GM23338 (cell line): ENCODE data around the gene SORL1. TPM values are rescaled to one million over a fixed set of nuclear protein-coding genes. Genes with fewer than 3 reads are reported as not detected.

Experiments
- CREB1 ChIP-seq: fragments of 250-450 bp; sonication (Bioruptor Pico); IDR thresholded peaks from 2 replicates; pipeline ENCODE4 v1.5.0; 2020; ENCODE audit warnings: low read depth, mild to moderate bottlenecking, moderate library complexity
- EZH2 ChIP-seq: fragments of 200-600 bp; sonication (generic); IDR thresholded peaks from one replicate; pipeline ENCODE4 v1.8.0; 2017; ENCODE audit warnings: antibody characterized with exemption, mild to moderate bottlenecking, low read depth; ENCODE audit not compliant: unreplicated experiment
- JUNB ChIP-seq: IDR thresholded peaks from one replicate; pipeline ENCODE4 v1.6.1; 2016; ENCODE audit warnings: antibody characterized with exemption; ENCODE audit not compliant: unreplicated experiment
- NANOG ChIP-seq: IDR thresholded peaks from 2 replicates; pipeline ENCODE4 v1.6.1; 2016; ENCODE audit warnings: antibody characterized with exemption, borderline replicate concordance
- POLR2AphosphoS5 ChIP-seq: IDR thresholded peaks from 2 replicates; pipeline ENCODE4 v1.6.1; 2016; ENCODE audit warnings: antibody characterized with exemption, low read depth
- STAT1 ChIP-seq: IDR thresholded peaks from one replicate; pipeline ENCODE4 v1.6.1; 2016; ENCODE audit warnings: antibody characterized with exemption; ENCODE audit not compliant: unreplicated experiment
- ZNF114 ChIP-seq: fragments of 250-450 bp; sonication (Bioruptor Pico); IDR thresholded peaks from 2 replicates; pipeline ENCODE4 v1.5.0; 2020; ENCODE audit warnings: mild to moderate bottlenecking, moderate library complexity
- ZNF331 ChIP-seq: fragments of 250-450 bp; sonication (Bioruptor Pico); IDR thresholded peaks from 2 replicates; pipeline ENCODE4 v1.5.0; 2020; ENCODE audit warnings: low read depth, mild to moderate bottlenecking, moderate library complexity
- polyA plus RNA-seq: library from polyadenylated mRNA; unstranded; fragments of >200 nt; fragmentation: Nextera tagmentation; extraction: Ambion mirVana; gene quantifications from 2 replicates; pipeline ENCODE4 v1.2.1, GENCODE V29; 2016
- total RNA-seq: library from RNA; depleted of rRNA; stranded (reverse); fragments of >200 nt; shearing (Covaris generic); gene quantifications from 2 replicates; pipeline ENCODE4 v1.2.3, GENCODE V29; 2014; rRNA removed
- TF ChIP-seq, protein P1 (sequence below): fragments of 250-450 bp; sonication (Bioruptor Pico); IDR thresholded peaks from 2 replicates; pipeline ENCODE4 v1.5.0; 2020; ENCODE audit warnings: mild to moderate bottlenecking, moderate library complexity
- TF ChIP-seq, protein P2 (sequence below): IDR thresholded peaks from one replicate; pipeline ENCODE4 v1.6.1; 2018; ENCODE audit warnings: antibody characterized with exemption; ENCODE audit not compliant: unreplicated experiment
- TF ChIP-seq, protein P3 (sequence below): IDR thresholded peaks from 2 replicates; pipeline ENCODE4 v1.6.1; 2016; ENCODE audit warnings: antibody characterized with exemption

SORL1 gene
- total and polyA plus RNA-seq, 2 experiments from 2014 or later: 23.0 to 78.8 TPM

DNA sequence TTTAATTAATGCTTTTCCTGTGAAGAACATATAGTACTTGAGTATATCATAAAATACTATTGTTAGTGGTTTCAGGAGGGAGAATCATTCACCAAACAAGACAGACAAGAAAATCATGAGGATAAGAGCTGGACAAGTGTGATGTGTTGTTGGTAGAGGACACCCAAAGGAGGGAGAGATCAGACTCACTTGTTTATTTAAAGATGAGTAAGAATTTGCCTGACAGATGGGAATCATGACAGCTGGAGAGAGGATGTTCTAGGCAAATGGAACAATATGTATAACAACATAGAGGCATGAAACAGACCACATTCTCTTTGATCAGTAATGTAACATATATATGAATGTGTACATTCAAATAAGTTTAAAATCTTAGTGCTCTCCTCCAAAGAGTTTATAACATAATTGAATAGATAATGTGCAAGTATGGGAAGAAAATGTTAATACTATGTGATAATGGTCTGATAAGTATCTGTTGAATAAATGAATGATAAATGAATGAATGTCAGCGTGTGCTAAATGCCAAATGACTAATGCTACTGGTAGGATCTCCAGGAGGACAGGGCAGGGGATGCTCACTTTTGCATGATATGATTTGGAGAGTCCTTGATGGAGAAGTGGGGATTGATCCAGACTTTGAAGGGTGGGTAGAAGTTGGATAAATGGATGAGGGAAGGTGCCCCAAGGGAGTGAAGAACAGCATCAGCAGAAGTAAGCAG is 229.6 kb downstream of the SORL1 start (continued):
- TF ChIP-seq, protein P1, sequence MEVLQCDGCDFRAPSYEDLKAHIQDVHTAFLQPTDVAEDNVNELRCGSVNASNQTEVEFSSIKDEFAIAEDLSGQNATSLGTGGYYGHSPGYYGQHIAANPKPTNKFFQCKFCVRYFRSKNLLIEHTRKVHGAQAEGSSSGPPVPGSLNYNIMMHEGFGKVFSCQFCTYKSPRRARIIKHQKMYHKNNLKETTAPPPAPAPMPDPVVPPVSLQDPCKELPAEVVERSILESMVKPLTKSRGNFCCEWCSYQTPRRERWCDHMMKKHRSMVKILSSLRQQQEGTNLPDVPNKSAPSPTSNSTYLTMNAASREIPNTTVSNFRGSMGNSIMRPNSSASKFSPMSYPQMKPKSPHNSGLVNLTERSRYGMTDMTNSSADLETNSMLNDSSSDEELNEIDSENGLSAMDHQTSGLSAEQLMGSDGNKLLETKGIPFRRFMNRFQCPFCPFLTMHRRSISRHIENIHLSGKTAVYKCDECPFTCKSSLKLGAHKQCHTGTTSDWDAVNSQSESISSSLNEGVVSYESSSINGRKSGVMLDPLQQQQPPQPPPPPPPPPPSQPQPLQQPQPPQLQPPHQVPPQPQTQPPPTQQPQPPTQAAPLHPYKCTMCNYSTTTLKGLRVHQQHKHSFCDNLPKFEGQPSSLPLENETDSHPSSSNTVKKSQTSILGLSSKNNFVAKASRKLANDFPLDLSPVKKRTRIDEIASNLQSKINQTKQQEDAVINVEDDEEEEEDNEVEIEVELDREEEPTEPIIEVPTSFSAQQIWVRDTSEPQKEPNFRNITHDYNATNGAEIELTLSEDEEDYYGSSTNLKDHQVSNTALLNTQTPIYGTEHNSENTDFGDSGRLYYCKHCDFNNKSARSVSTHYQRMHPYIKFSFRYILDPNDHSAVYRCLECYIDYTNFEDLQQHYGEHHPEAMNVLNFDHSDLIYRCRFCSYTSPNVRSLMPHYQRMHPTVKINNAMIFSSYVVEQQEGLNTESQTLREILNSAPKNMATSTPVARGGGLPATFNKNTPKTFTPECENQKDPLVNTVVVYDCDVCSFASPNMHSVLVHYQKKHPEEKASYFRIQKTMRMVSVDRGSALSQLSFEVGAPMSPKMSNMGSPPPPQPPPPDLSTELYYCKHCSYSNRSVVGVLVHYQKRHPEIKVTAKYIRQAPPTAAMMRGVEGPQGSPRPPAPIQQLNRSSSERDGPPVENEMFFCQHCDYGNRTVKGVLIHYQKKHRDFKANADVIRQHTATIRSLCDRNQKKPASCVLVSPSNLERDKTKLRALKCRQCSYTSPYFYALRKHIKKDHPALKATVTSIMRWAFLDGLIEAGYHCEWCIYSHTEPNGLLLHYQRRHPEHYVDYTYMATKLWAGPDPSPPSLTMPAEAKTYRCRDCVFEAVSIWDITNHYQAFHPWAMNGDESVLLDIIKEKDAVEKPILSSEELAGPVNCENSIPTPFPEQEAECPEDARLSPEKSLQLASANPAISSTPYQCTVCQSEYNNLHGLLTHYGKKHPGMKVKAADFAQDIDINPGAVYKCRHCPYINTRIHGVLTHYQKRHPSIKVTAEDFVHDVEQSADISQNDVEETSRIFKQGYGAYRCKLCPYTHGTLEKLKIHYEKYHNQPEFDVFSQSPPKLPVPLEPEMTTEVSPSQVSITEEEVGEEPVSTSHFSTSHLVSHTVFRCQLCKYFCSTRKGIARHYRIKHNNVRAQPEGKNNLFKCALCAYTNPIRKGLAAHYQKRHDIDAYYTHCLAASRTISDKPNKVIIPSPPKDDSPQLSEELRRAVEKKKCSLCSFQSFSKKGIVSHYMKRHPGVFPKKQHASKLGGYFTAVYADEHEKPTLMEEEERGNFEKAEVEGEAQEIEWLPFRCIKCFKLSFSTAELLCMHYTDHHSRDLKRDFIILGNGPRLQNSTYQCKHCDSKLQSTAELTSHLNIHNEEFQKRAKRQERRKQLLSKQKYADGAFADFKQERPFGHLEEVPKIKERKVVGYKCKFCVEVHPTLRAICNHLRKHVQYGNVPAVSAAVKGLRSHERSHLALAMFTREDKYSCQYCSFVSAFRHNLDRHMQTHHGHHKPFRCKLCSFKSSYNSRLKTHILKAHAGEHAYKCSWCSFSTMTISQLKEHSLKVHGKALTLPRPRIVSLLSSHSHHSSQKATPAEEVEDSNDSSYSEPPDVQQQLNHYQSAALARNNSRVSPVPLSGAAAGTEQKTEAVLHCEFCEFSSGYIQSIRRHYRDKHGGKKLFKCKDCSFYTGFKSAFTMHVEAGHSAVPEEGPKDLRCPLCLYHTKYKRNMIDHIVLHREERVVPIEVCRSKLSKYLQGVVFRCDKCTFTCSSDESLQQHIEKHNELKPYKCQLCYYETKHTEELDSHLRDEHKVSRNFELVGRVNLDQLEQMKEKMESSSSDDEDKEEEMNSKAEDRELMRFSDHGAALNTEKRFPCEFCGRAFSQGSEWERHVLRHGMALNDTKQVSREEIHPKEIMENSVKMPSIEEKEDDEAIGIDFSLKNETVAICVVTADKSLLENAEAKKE (CRISPR knock-in tag): no peak
- TF ChIP-seq POLR2AphosphoS5 (no peak), STAT1 (no peak), JUNB (no peak), ZNF331 (CRISPR knock-in tag) (no peak), EZH2 (no peak), CREB1 (CRISPR knock-in tag) (no peak), NANOG (no peak), ZNF114 (CRISPR knock-in tag) (no peak)
- TF ChIP-seq, protein P2, sequence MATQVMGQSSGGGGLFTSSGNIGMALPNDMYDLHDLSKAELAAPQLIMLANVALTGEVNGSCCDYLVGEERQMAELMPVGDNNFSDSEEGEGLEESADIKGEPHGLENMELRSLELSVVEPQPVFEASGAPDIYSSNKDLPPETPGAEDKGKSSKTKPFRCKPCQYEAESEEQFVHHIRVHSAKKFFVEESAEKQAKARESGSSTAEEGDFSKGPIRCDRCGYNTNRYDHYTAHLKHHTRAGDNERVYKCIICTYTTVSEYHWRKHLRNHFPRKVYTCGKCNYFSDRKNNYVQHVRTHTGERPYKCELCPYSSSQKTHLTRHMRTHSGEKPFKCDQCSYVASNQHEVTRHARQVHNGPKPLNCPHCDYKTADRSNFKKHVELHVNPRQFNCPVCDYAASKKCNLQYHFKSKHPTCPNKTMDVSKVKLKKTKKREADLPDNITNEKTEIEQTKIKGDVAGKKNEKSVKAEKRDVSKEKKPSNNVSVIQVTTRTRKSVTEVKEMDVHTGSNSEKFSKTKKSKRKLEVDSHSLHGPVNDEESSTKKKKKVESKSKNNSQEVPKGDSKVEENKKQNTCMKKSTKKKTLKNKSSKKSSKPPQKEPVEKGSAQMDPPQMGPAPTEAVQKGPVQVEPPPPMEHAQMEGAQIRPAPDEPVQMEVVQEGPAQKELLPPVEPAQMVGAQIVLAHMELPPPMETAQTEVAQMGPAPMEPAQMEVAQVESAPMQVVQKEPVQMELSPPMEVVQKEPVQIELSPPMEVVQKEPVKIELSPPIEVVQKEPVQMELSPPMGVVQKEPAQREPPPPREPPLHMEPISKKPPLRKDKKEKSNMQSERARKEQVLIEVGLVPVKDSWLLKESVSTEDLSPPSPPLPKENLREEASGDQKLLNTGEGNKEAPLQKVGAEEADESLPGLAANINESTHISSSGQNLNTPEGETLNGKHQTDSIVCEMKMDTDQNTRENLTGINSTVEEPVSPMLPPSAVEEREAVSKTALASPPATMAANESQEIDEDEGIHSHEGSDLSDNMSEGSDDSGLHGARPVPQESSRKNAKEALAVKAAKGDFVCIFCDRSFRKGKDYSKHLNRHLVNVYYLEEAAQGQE: no peak
- TF ChIP-seq, protein P3, sequence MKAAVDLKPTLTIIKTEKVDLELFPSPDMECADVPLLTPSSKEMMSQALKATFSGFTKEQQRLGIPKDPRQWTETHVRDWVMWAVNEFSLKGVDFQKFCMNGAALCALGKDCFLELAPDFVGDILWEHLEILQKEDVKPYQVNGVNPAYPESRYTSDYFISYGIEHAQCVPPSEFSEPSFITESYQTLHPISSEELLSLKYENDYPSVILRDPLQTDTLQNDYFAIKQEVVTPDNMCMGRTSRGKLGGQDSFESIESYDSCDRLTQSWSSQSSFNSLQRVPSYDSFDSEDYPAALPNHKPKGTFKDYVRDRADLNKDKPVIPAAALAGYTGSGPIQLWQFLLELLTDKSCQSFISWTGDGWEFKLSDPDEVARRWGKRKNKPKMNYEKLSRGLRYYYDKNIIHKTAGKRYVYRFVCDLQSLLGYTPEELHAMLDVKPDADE: no peak

Other genes starting within 250 kb of the SORL1 start
- gene SC5D, start 159.5 kb upstream of the SORL1 start, total RNA-seq: 118 and 138 TPM in 2 replicates
- gene SC5D, start 159.5 kb upstream of the SORL1 start, polyA plus RNA-seq: 66.7 and 79.0 TPM in 2 replicates